AG08395 (cell line): ENCODE measurements around the gene COL24A1.

Experiments
- DNase-seq: peaks from one replicate; pipeline ENCODE4 v3.0.0; 2012; ENCODE audit warnings: mixed read lengths, low spot score

COL24A1 gene

DNA sequence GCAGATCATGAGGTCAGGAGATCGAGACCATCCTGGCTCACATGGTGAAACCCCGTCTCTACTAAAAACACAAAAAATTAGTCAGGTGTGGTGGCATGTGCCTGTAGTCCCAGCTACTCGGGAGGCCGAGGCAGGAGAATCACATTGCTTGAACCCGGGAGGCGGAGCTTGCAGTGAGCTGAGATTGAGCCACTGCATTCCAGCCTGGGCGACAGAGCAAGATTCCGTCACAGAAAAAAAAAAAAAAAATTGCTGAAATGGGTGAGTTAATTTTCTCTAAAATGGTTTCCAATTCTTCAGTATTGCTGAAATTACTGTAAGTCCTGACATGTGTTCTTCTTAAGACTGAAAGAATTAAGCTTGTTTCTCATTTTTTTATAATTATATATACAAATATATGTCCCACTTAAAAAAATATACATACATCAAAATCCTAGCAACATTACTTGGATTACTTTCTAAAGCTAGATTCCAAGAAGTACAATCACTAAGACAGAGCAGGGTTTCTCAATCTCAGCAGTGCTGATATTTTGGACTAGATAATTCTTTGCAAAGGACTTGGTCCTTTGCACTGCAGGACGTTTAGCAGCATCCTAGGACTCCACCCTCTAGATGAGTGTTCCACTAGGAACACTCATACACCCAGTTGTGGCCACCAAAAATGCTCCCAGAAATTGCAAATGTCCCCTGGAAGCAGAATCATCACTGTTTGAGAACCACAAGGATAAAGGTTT lies 473.1 kb downstream of the COL24A1 start:
- DNase-seq = peak; percentile 27

DNA sequence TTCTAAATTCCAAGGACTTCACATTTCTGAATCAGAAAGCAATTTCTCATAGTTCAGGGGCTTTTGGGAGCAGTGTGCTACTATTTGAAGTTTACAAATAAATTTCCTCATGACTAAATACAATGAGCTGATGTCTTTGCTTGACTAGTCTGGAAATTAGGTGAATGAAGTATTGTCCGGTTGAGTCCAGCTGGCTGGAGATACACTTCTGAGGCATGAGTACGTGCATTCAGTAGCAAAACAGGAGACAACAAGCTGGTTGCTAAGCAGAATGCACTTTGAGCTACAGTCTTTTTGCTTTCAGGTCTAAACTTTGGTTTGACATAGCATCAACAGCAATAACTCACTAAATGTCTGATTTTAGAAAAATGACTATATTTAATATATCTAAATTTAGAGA lies 475.5 kb downstream of the COL24A1 start:
- DNase-seq = peak; percentile 42
